Upper lobe of right lung (tissue), 1 donor: ENCODE measurements around the gene MED22. TPM values are rescaled to one million over a fixed set of nuclear protein-coding genes. Genes with fewer than 3 reads are reported as not detected.

Experiments used
- ATAC-seq: fragments of 200-7000 bp; cut with Tn5 transposase; one replicate; pipeline ENCODE4 v1.9.1; 2020; ENCODE audit warnings: mild to moderate bottlenecking, moderate library complexity
- DNase-seq: peaks from one replicate; pipeline ENCODE4 v3.0.0-alpha.2; 2020
- H3K27ac ChIP-seq: fragments of 200-600 bp; one replicate; pipeline ENCODE4 v1.8.0; 2022
- H3K27me3 ChIP-seq: fragments of 200-600 bp; one replicate; pipeline ENCODE4 v1.8.0; 2022; ENCODE audit warnings: mild to moderate bottlenecking
- H3K36me3 ChIP-seq: fragments of 200-600 bp; one replicate; pipeline ENCODE4 v1.8.0; 2022
- H3K4me1 ChIP-seq: fragments of 200-600 bp; one replicate; pipeline ENCODE4 v1.8.0; 2022
- H3K4me3 ChIP-seq: fragments of 200-600 bp; one replicate; pipeline ENCODE4 v1.8.0; 2022; ENCODE audit warnings: mild to moderate bottlenecking
- H3K9me3 ChIP-seq: fragments of 200-600 bp; one replicate; pipeline ENCODE4 v1.8.0; 2022
- CTCF ChIP-seq: fragments of 200-600 bp; IDR thresholded peaks from one replicate; pipeline ENCODE4 v1.8.0; 2022; ENCODE audit warnings: antibody characterized with exemption
- intact Hi-C: fragments of 100-400 bp; cut with DNase I; formaldehyde crosslinking; loops from one replicate; pipeline ENCODE4 v1.11.0; 2022
- total RNA-seq: library from RNA; stranded (reverse); fragmentation: NEBNext Ultra II Directional; extraction: Animal tissue kit (Norgen Biotek cat#: 25700); gene quantifications from one replicate; pipeline ENCODE4 v1.2.1, GENCODE V29; 2021
- donor health status: DM: no; HTN: yes; CAD: no; lungs with severe emphysema.

Gene MED22
- total RNA-seq, 1 donor from 2014 or later, result 25.8 TPM

- peak; percentile 28 for ATAC-seq
- Histone ChIP-seq H3K36me3 (peaks cover 50% of the 10 kb centered on the region), H3K4me1 (peaks cover 18% of the 10 kb centered on the region), H3K27ac (peak overlapping the region; percentile 82), H3K4me3 (peak overlapping the region; percentile 85), H3K9me3 (no peaks in the 10 kb centered on the region), H3K27me3 (no peaks in the 10 kb centered on the region)
- intact Hi-C loops, result no loop called here
- no peak for TF ChIP-seq CTCF
- no peak for DNase-seq
Observed at GRCh38 chr9:133355881-133356357, 8.0 kb upstream of the MED22 start.

GRCh38 chr9:133354766-133355165 lies 6.8 kb upstream of the MED22 start:
- DNase-seq (no peak), ATAC-seq (no peak)
- no peak for TF ChIP-seq CTCF
- Histone ChIP-seq H3K4me3 (no peak overlapping the region), H3K4me1 (peaks cover 22% of the 10 kb centered on the region), H3K27me3 (no peaks in the 10 kb centered on the region), H3K9me3 (no peaks in the 10 kb centered on the region), H3K36me3 (peaks cover 50% of the 10 kb centered on the region), H3K27ac (no peak overlapping the region)
- intact Hi-C loops, result no loop called here

- no peak for DNase-seq
- no peaks in the 10 kb centered on the region for H3K27me3 ChIP-seq
- H3K36me3 ChIP-seq, result peaks cover 54% of the 10 kb centered on the region
- no peak for TF ChIP-seq CTCF
- H3K4me3 ChIP-seq, result no peak overlapping the region
- no peaks in the 10 kb centered on the region for H3K9me3 ChIP-seq
- ATAC-seq, result no peak
- H3K27ac ChIP-seq, result no peak overlapping the region
- peaks cover 32% of the 10 kb centered on the region for H3K4me1 ChIP-seq
- intact Hi-C loops, result no loop called here
Observed at GRCh38 chr9:133353548-133353947, 5.6 kb upstream of the MED22 start.

- DNase-seq (no peak), ATAC-seq (no peak)
- TF ChIP-seq CTCF, result no peak
- no peak overlapping the region for H3K27ac ChIP-seq
- H3K36me3 ChIP-seq, result peaks cover 54% of the 10 kb centered on the region
- H3K27me3 ChIP-seq, result no peaks in the 10 kb centered on the region
- no peaks in the 10 kb centered on the region for H3K9me3 ChIP-seq
- H3K4me3 ChIP-seq, result no peak overlapping the region
- peaks cover 32% of the 10 kb centered on the region for H3K4me1 ChIP-seq
- intact Hi-C loops, result no loop called here
Observed at GRCh38 chr9:133352635-133353340, 4.9 kb upstream of the MED22 start.

GRCh38 chr9:133351908-133352634 lies 4.1 kb upstream of the MED22 start:
- peaks cover 26% of the 10 kb centered on the region for H3K4me1 ChIP-seq
- peak; percentile 57 for TF ChIP-seq CTCF
- peaks cover 54% of the 10 kb centered on the region for H3K36me3 ChIP-seq
- ATAC-seq (peak; percentile 15), DNase-seq (no peak)
- intact Hi-C loops, result no loop called here
- H3K27me3 ChIP-seq, result no peaks in the 10 kb centered on the region
- H3K4me3 ChIP-seq, result no peak overlapping the region
- H3K9me3 ChIP-seq, result no peaks in the 10 kb centered on the region
- no peak overlapping the region for H3K27ac ChIP-seq
